ELF-1 (cell line): ENCODE data around the gene POLD1.
"Not testable (repeated sequence)": the region's sequence is repeated elsewhere in the genome, so short reads cannot be mapped to it uniquely, and the experiment has no call there.

ENCODE experiments used
- DNase-seq: peaks from one replicate; pipeline ENCODE4 v3.0.0-alpha.2; 2016; ENCODE audit warnings: low read depth, low spot score

The POLD1 gene

DNA sequence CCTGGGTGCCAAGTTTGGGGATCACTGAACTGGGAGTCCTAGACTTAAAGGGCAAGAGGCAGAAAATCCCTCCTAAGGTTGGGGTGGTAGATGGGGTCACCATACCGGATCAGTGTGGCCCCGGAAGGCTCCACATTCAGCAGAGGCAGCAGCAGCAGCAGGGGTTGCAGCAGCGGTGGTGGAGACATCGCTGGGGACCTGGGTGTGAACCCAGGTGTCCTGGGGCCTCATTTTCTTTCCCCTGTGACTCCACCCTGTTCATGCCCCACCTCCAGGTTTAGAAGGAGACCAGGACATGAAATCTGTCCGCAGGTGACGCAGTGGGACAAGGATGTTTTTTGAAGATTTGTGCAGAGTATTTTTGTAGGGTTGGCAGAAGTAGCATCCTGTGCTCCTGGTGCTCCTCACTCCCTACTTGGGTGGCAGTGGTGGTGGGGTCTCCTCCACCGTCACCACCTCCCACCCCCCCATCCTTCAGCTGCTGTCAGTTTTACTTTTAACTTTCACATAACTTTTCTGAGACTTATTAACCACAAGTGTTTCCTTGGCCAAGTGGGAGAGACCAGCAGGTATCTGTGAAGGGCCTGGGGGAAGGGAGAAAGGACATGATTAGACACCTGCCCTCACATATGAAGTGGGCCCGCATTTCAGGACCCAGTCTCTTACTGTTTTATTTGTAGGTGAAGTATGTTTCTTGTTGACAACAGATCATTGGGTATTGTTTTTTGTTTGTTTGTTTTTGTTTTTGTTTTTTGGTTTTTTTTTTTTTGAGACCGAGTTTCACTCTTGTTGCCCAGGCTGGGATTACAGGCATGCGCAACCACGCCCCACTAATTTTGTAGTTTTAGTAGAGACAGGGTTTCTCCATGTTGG is 18.5 kb upstream of the POLD1 start, which contains the start of gene NAPSA:
Gene NAPSA, minus strand, starts transcription at position 206 of the 873 bp plus-strand sequence. Its CDS starts 18 bp downstream, at position 188.
- no peak for DNase-seq

DNA sequence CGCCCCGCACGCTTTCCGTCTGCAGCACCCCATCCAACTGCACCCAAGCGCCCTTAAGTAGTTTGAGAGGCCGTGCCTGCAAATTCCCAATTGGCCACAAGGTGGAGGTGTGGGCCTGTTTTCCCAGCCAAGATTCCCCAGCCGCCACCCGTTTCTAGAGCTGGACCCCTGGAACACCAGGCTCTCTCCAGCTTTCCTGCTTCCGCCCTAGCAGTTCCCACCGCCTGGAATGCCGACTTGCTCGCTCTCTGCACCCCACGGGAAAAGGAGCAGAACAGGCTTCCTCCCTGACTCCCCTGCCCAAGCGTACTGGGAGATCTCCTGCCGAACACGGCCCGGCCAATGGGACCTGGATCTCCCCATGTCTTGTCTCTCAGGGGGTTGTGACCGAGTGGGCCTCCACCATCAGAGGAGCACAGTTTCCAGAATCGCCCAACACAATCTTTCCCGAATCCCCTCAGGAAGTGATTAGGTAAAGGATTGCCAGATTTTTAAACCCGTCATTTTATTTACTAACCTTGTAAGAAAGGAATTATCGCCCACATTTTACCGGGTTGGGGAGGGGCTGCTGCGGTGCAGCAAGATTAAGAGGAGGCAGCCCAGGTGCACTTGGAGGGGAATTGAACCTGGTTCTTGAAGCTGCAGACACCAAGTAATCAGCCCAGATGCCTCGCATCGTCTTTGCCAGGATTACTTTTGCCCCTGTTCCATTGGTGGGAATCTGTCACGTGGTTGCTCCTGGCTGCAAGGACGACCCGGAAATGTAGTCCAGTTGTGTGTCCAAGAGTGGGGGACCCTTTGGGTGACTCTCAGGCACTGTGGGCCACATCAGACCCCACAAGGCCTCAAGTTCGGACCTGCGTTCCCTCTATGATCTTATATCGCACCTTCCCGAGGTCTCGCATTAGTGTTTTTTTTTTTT is 15.2 kb upstream of the POLD1 start:
- peak; percentile 97 for DNase-seq

- no peak for DNase-seq
Measured at GRCh38 chr19:50371914-50372475, 12.2 kb upstream of the POLD1 start.

GRCh38 chr19:50376166-50377050 is 7.7 kb upstream of the POLD1 start, which contains the start of gene NR1H2:
TSS of gene NR1H2 (plus strand) at chr19:50376457. CDS start at chr19:50377606, 1,149 bp downstream.
- DNase-seq: peak; percentile 98

- peak; percentile 68 for DNase-seq
Measured at GRCh38 chr19:50377051-50377461, 7.1 kb upstream of the POLD1 start.

DNA sequence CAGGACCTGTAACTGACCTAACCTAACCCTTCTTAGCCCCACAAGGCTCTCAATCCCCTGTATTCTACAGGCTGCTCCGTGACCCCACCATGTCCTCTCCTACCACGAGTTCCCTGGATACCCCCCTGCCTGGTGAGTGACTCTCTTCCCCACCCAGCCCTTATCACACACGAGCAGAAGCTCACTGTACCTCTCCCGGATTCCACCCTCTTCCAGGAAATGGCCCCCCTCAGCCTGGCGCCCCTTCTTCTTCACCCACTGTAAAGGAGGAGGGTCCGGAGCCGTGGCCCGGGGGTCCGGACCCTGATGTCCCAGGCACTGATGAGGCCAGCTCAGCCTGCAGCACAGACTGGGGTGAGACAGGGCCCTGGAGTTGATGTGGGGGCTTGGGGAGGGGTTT is 6.6 kb upstream of the POLD1 start:
- no peak for DNase-seq

GRCh38 chr19:50378169-50378862 is 5.8 kb upstream of the POLD1 start:
- no peak for DNase-seq

- DNase-seq: no peak
Measured at GRCh38 chr19:50378863-50379236, 5.3 kb upstream of the POLD1 start.

DNA sequence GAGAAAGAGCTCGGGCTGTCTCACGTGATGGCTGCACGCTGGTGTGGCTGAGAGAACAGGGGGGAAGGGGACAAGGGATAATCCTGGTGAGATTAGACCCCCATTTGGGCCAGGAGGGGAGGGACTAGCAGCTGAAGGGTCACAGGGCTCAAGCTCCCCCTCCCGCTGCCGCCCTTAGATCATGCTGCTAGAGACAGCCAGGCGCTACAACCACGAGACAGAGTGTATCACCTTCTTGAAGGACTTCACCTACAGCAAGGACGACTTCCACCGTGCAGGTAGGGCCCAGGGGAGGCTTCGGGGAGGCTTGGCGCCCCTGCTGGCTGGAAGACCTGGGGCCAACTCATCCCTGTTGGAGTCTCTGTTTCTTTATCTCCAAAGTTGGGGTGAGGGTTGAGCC is 4.5 kb upstream of the POLD1 start:
- DNase-seq: no peak

- DNase-seq: no peak
Measured at GRCh38 chr19:50380137-50380536, 4.0 kb upstream of the POLD1 start.

DNA sequence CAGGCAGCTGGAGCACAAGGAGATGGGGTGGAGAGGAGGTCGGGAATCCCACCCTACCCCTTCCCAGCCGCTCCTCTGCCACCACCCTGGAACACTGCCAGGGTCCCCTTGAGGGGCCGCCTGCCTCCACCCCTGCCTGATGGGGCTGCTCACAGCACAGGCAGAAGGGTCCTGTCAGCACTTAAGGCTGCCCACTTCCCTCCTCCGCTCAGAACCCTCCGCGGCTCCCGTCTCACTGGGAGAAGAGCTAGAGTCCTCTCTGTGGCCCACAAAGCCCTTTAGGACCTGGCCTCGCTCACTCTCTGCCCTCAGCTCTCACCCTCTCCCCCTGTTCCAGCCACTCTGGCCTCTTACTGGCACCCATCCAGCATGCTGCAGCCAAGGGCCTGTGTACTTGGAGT is 3.4 kb upstream of the POLD1 start:
- no peak for DNase-seq

GRCh38 chr19:50381881-50382729 is 2.0 kb upstream of the POLD1 start:
- no peak for DNase-seq

DNA sequence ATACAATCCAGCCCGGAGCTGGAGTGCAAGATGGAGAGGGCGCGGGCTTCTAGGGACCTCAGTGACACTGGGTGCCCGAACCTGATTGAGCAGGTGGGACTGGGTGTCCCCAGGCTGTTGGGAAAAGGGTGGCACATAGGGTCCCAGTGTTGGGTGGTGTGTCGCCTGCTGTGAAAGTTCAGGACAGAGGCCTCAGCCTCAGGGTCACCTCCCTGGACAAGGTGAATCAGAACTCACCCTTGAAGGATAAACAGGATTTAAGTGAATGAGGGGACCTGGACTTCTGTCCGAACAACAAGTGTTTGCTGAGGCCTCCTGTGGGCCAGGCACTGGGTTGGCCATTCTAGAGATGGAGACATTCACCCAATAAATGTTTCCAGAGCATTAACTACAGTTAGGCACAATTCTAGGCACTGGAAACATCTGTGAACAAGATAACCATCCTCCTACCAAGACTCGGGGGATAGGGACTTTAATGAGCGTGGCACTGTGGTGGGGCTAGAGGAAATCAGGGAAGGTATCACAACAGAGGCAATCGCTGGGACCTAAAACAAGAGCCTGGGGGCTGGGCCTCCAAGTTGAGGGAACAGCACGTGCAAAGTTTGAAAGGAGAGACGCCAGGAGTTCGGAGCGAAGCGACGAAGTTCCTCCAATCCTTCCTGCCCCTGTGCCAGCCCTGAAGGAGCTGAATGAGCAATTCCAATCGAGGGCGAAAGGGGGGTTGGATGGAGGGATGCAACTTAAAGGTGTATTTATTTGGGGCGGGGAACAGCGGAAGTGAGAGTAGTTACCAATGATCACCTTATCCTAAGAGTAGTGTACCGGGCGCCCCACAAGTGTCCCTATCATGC is 921 bp upstream of the POLD1 start:
- DNase-seq: no peak

DNA sequence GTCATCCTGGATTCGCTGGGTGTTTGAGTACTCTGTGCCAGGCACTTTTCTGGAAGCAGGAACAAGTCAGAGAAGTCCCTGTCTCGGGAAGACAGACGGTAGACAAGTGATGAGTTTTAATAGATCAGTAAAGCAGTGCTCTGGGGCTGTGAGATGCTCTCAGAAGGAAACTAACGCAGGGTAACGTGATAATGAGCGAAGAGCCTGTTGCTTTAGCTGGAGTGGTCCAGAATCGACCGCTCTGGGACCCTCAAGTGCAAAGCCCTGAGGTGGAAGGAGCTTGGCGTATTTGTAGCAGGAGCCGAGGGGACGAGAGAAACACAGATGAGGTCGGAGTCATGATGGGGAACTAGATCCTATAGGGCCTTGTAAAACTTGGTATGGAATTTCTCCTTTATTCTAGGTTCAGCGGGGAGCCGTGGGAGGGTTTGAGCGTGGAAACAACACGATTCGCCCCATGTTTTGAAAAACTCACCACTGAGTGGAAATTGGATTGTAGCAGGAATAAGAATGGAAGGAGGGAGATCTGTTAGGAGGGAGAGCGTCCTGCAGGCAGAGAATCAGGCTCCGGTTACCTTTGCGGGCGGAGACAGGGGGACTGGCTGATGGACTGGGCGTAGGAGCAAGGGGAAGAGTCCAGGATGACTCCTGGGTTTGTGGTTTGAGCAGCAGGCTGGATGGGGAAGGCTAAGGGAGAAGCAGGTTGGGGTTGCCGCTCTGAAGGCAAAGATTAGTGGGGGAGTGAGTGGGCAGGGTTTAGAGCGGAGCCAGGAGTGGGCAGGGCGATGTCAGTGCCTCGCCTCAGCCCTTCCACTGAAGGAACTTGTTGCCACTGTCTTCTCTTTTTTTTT is 763 bp downstream of the POLD1 start:
- DNase-seq: peak; percentile 27

DNA sequence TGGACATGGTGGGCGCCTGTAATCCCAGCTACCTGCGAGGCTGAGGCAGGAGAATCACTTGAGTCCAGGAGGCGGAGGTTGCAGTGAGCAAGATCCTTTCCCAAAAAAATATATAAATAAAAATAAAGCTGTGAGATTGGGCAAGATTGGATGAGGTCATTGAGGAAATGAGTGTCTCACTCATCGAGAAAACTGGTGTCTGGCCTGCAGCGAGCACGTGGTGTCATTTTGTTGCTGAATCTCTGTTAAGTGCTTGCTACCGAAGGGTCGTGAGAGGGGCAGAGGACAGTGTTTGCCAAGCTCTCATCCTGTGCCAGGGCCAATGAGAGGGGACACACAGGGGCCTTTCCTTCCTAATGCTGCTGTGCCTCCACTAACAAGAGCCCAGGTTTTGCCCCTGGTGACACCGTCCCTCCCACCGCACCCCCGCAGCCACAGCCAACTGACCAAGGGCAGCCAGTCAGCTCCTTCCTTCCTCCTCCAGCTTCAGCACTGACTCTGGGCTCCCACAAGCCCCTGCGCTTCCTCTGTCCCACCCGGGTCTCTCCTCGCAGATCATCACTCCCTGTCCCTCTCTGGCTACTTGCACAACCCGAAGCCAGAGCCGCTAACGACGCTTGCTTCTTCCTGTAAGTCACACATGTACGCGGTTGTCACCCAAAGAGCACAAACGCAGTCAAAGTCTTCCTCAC is 3.2 kb downstream of the POLD1 start:
- DNase-seq: no peak

- DNase-seq: no peak
Measured at GRCh38 chr19:50387868-50388245, 3.7 kb downstream of the POLD1 start.

DNA sequence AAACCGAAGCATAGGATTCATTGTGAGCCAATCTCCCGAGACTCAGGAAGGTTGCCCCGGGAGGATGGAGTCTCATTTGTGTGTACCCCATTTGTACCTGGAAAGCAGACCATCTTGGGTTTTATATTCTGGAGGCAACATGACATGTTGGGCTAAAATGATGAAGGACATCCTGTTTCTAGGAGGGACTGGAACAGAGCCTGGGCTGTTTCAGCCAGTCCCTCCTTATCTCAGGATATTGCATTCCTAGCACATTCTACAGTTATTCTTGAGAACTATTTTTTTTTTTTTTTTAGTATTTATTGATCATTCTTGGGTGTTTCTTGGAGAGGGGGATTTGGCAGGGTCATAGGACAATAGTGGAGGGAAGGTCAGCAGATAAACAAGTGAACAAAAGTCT is 6.1 kb downstream of the POLD1 start:
- not testable (repeated sequence) for DNase-seq
